Vagina (tissue), 2 donors: ENCODE results near the gene SLC66A2. TPM values are rescaled to one million over a fixed set of nuclear protein-coding genes. Genes with fewer than 3 reads are reported as not detected.

Experiments
- DNase-seq, 2 donors: peaks; one replicate each; pipeline ENCODE4 v3.0.0-alpha.2; 2017; ENCODE audit errors: extremely low spot score in 2 of 2
- H3K27ac ChIP-seq: fragments of 200-600 bp; sonication (generic); one replicate; pipeline ENCODE4 v1.5.1; 2019
- H3K27me3 ChIP-seq: fragments of 200-600 bp; sonication (generic); one replicate; pipeline ENCODE4 v1.5.1; 2019
- H3K36me3 ChIP-seq, 2 donors: fragments of 200-600 bp; sonication (generic); one replicate each; pipeline ENCODE4 v1.5.1; 2017 to 2019
- H3K4me1 ChIP-seq: fragments of 200-600 bp; sonication (generic); one replicate; pipeline ENCODE4 v1.5.1; 2019
- H3K4me3 ChIP-seq, 2 donors: fragments of 200-600 bp; sonication (generic); 1 replicate in 1 of 2; 2 replicates in 1 of 2; pipeline ENCODE4 v1.5.1; 2016 to 2019
- H3K9me3 ChIP-seq: fragments of 200-600 bp; sonication (generic); one replicate; pipeline ENCODE4 v1.5.1; 2019
- POLR2A ChIP-seq, 2 donors: fragments of 450-650 bp; IDR thresholded peaks; one replicate each; pipeline ENCODE4 v1.6.1; 2017; ENCODE audit warnings: antibody characterized with exemption in 2 of 2, mild to moderate bottlenecking in 2 of 2, moderate library complexity in 2 of 2
- POLR2AphosphoS5 ChIP-seq, 2 donors: sonication (generic); formaldehyde crosslinking; IDR thresholded peaks; one replicate each; pipeline ENCODE4 v1.9.0; 2017; ENCODE audit warnings: antibody characterized with exemption in 2 of 2, mild to moderate bottlenecking in 2 of 2, low read depth in 1 of 2; ENCODE audit not compliant: insufficient read depth in 1 of 2
- intact Hi-C: fragments of 100-400 bp; cut with DNase I; formaldehyde crosslinking; loops from one replicate; pipeline ENCODE4 v1.15.1; 2023
- total RNA-seq: library from RNA; depleted of rRNA; stranded (reverse); fragments of >200 nt; gene quantifications from one replicate; pipeline ENCODE4 v1.2.3, GENCODE V29; 2016
- TF ChIP-seq, protein P1 (sequence below), 3 experiments: fragments of 450-650 bp in 2 of 3; fragments of 200-600 bp in 1 of 3; sonication (generic) in 1 of 3; IDR thresholded peaks; one replicate each; pipeline ENCODE4 v1.5.1; 2017 to 2019; ENCODE audit warnings: antibody characterized with exemption in 3 of 3, mild to moderate bottlenecking in 2 of 3, moderate library complexity in 2 of 3

SLC66A2 gene
- total RNA-seq, 1 donor from 2014 or later, result 32.2 TPM

DNA sequence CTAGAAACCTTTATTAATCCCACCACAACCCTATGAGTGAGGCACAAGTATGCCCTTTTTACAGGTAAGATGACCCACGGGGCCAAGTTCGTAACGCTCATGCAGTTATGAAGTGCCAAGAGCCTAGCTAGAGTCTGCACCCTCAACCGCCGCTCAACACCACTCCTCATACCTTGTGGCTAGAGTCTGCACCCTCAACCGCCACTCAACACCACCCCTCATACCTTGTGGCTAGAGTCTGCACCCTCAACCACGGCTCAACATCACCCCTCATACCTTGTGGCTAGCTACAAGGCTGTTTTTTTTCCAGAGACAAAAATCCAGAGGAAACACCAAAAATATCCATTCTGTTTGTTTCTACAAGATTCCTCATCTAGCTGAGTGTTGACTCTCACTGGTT is 32.3 kb upstream of the SLC66A2 start:
- TF ChIP-seq POLR2AphosphoS5 (IDR thresholded peaks at IDR 0.05; ENCODE audit: insufficient read depth in 1 of 2, low read depth in 1 of 2), result no peak
- TF ChIP-seq POLR2A (IDR thresholded peaks at IDR 0.05), result no peak
- TF ChIP-seq, protein P1, sequence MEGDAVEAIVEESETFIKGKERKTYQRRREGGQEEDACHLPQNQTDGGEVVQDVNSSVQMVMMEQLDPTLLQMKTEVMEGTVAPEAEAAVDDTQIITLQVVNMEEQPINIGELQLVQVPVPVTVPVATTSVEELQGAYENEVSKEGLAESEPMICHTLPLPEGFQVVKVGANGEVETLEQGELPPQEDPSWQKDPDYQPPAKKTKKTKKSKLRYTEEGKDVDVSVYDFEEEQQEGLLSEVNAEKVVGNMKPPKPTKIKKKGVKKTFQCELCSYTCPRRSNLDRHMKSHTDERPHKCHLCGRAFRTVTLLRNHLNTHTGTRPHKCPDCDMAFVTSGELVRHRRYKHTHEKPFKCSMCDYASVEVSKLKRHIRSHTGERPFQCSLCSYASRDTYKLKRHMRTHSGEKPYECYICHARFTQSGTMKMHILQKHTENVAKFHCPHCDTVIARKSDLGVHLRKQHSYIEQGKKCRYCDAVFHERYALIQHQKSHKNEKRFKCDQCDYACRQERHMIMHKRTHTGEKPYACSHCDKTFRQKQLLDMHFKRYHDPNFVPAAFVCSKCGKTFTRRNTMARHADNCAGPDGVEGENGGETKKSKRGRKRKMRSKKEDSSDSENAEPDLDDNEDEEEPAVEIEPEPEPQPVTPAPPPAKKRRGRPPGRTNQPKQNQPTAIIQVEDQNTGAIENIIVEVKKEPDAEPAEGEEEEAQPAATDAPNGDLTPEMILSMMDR (IDR thresholded peaks at IDR 0.05), result no peak
- H3K27ac ChIP-seq, result no peak overlapping the region
- H3K9me3 ChIP-seq, result no peaks in the 10 kb centered on the region
- peaks cover 0 to 6% of the 10 kb centered on the region in 2 donors for H3K36me3 ChIP-seq
- no peak for DNase-seq
- intact Hi-C loops, result no loop called here
- H3K4me3 ChIP-seq, result no peak overlapping the region
- peaks cover 41% of the 10 kb centered on the region for H3K4me1 ChIP-seq
- H3K27me3 ChIP-seq, result no peaks in the 10 kb centered on the region

DNA sequence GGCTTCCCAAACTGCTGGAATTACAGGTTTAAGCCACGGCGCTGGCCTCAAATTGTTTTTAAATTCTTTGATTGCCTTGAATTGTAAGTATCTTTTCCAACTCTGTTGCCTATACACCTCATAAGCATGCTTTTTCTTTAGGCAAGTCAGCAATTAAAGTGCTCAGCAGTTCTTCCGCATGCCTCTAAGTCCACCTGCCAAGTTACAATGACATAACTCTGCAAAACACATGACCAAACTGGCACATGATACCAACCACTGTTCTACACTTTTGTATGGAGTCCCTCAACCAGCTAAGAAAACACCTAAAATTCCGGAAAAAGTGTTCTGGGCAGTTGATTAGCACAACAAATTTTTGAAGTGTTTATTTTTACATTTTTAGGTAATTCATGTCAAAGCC is 31.8 kb upstream of the SLC66A2 start:
- DNase-seq, result no peak
- Histone ChIP-seq H3K9me3 (no peaks in the 10 kb centered on the region), H3K27me3 (no peaks in the 10 kb centered on the region), H3K4me3 (no peak overlapping the region), H3K27ac (no peak overlapping the region), H3K36me3 (peaks cover 0 to 6% of the 10 kb centered on the region in 2 donors), H3K4me1 (peaks cover 41% of the 10 kb centered on the region)
- TF ChIP-seq POLR2A (IDR thresholded peaks at IDR 0.05), result no peak
- TF ChIP-seq, protein P1 (IDR thresholded peaks at IDR 0.05), result no peak
- TF ChIP-seq POLR2AphosphoS5 (IDR thresholded peaks at IDR 0.05; ENCODE audit: insufficient read depth in 1 of 2, low read depth in 1 of 2), result no peak
- intact Hi-C loops, result no loop called here

DNA sequence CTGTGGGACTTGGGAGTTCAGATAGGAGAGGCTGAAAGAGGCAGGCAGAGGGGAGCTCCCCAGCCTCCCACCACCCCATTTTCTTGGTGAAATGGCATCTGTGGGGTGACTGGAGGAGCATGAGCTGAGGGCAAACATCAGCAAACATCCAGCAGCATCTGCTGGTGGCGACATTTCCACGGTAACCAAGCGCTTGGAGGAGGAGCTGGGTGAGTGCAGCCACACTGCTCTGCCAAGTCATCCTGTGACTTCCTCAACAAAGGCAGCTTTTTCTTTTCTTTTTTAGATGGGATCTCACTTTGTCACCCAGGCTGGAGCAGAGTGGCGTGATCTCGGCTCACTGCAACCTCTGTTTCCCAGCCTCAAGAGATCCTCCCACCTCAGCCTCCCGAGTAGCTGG is 31.3 kb upstream of the SLC66A2 start:
- no peak for DNase-seq
- no peak overlapping the region for H3K4me3 ChIP-seq
- H3K27me3 ChIP-seq, result no peaks in the 10 kb centered on the region
- peaks cover 39% of the 10 kb centered on the region for H3K4me1 ChIP-seq
- no peak overlapping the region for H3K27ac ChIP-seq
- H3K9me3 ChIP-seq, result no peaks in the 10 kb centered on the region
- TF ChIP-seq, protein P1 (IDR thresholded peaks at IDR 0.05), result no peak
- TF ChIP-seq POLR2A (IDR thresholded peaks at IDR 0.05) (no peak), POLR2AphosphoS5 (IDR thresholded peaks at IDR 0.05; ENCODE audit: insufficient read depth in 1 of 2, low read depth in 1 of 2) (no peak)
- H3K36me3 ChIP-seq, result peaks cover 0 to 6% of the 10 kb centered on the region in 2 donors
- intact Hi-C loops, result no loop called here

DNA sequence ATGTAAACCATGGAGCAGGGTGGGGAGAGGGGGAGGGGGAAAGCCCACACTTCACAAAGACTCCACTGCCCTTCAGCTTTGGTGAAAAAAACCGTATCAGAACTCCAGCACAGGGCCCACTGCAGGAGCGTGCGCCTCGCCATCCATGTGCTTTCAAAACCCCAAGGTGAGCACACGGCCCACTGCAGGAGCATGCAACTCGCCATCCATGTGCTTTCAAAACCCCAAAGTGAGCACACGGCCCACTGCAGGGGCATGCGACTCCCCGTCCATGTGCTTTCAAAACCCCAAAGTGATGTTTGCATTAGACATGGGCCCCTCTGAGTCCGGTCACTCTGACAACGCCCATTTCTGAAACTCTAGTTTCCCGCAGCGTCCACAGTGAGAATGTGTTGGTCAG is 29.1 kb upstream of the SLC66A2 start:
- DNase-seq, result no peak
- no peak for TF ChIP-seq POLR2A (IDR thresholded peaks at IDR 0.05)
- no peak for TF ChIP-seq POLR2AphosphoS5 (IDR thresholded peaks at IDR 0.05; ENCODE audit: insufficient read depth in 1 of 2, low read depth in 1 of 2)
- TF ChIP-seq, protein P1 (IDR thresholded peaks at IDR 0.05), result no peak
- H3K4me3 ChIP-seq, result no peak overlapping the region
- H3K27me3 ChIP-seq, result no peaks in the 10 kb centered on the region
- H3K4me1 ChIP-seq, result peaks cover 25% of the 10 kb centered on the region
- H3K36me3 ChIP-seq, result peaks cover 0 to 6% of the 10 kb centered on the region in 2 donors
- intact Hi-C loops, result no loop called here
- no peaks in the 10 kb centered on the region for H3K9me3 ChIP-seq
- H3K27ac ChIP-seq, result no peak overlapping the region

DNA sequence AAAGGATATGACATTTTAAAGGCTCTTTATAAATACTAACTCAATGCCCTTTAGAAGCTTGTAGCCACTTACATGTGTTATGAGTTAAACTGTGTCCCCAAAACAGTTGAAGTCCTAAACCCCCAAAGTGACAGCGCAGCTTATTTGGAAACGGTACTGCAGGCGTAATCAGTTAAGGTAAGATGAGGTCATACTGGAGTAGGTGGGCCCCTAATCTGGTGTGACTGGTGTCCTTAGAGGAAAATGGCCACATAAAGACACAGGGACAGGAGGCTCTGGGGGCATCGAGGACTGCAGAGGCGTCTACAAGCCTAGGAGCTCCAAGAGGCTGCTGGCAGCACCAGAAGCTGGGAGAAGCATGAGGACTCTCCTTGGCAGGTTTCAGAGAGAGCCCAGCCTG is 28.4 kb upstream of the SLC66A2 start:
- DNase-seq, result no peak
- Histone ChIP-seq H3K9me3 (no peaks in the 10 kb centered on the region), H3K27ac (no peak overlapping the region), H3K27me3 (no peaks in the 10 kb centered on the region), H3K4me3 (no peak overlapping the region), H3K4me1 (peaks cover 19% of the 10 kb centered on the region), H3K36me3 (peaks cover 0 to under 1% of the 10 kb centered on the region in 2 donors)
- intact Hi-C loops, result no loop called here
- TF ChIP-seq, protein P1 (IDR thresholded peaks at IDR 0.05), result no peak
- TF ChIP-seq POLR2AphosphoS5 (IDR thresholded peaks at IDR 0.05; ENCODE audit: insufficient read depth in 1 of 2, low read depth in 1 of 2), result no peak
- TF ChIP-seq POLR2A (IDR thresholded peaks at IDR 0.05), result no peak
